HEK293 (cell line): ENCODE measurements around the gene CYCS.
A peak's percentile ranks its signal among the peaks of the same experiment; 100 is the strongest.

Experiments
- CTCF ChIA-PET: fragments of 350-600 bp; formaldehyde crosslinking; extraction: SDS; loops from one replicate; lab custom pipeline; 2021; ENCODE audit warnings: antibody characterized with exemption; lab: Yijun Ruan, JAX
- POLR2A ChIA-PET: fragments of 300-600 bp; formaldehyde crosslinking; extraction: SDS; loops from one replicate; lab custom pipeline; 2020; ENCODE audit warnings: antibody characterized with exemption, inconsistent platforms; lab: Yijun Ruan, JAX
- H3K27ac ChIP-seq: fragments of 200-500 bp; sonication (Bioruptor generic); 2 replicates; pipeline ENCODE4 v1.5.1; 2014; ENCODE audit warnings: low read depth, low read length, control low read depth, inconsistent platforms; ENCODE audit errors: extremely low read depth
- H3K36me3 ChIP-seq, 2 experiments: fragments of 200-500 bp in 1 of 2; sonication (Bioruptor generic) in 1 of 2; 1 replicate in 1 of 2; 2 replicates in 1 of 2; pipeline ENCODE4 v1.5.1; 2014 to 2017; ENCODE audit warnings: inconsistent platforms in 2 of 2, low read length in 2 of 2; ENCODE audit not compliant: control insufficient read depth in 2 of 2, insufficient read depth in 1 of 2
- H3K4me1 ChIP-seq: fragments of 200-500 bp; sonication (Bioruptor generic); 2 replicates; pipeline ENCODE4 v1.5.1; 2014; ENCODE audit warnings: mild to moderate bottlenecking, low read length, inconsistent platforms; ENCODE audit not compliant: control insufficient read depth, insufficient read depth
- H3K4me3 ChIP-seq: 2 replicates; pipeline ENCODE4 v1.5.1; 2011; ENCODE audit warnings: low read depth, mild to moderate bottlenecking, control low read depth, low read length, moderate library complexity
- H3K9me3 ChIP-seq: fragments of 200-500 bp; sonication (Bioruptor generic); 2 replicates; pipeline ENCODE4 v1.5.1; 2014; ENCODE audit warnings: low read depth, low read length, inconsistent platforms; ENCODE audit not compliant: control insufficient read depth, insufficient read depth
- GFI1B ChIP-seq: fragments of 450-650 bp; formaldehyde crosslinking; IDR thresholded peaks from 2 replicates; pipeline ENCODE4 v1.5.1; 2016; ENCODE audit warnings: missing biosample characterization, missing genetic modification characterization
- GLIS1 ChIP-seq: fragments of 450-650 bp; formaldehyde crosslinking; IDR thresholded peaks from 2 replicates; pipeline ENCODE4 v1.5.1; 2016; ENCODE audit warnings: missing biosample characterization, missing genetic modification characterization
- HOXA7 ChIP-seq: sonication (generic); formaldehyde crosslinking; IDR thresholded peaks from 2 replicates; pipeline ENCODE4 v1.8.1; 2022; ENCODE audit warnings: missing genetic modification reagents, borderline replicate concordance
- PRDM1 ChIP-seq: fragments of 450-650 bp; formaldehyde crosslinking; IDR thresholded peaks from 2 replicates; pipeline ENCODE4; 2016; ENCODE audit warnings: missing biosample characterization, missing genetic modification characterization
- PRDM2 ChIP-seq: fragments of 450-650 bp; formaldehyde crosslinking; IDR thresholded peaks from 2 replicates; pipeline ENCODE4 v1.5.1; 2016; ENCODE audit warnings: missing biosample characterization, missing genetic modification characterization, borderline replicate concordance
- SCRT2 ChIP-seq: fragments of 450-650 bp; formaldehyde crosslinking; IDR thresholded peaks from 2 replicates; pipeline ENCODE4 v1.5.1; 2016; ENCODE audit warnings: missing biosample characterization, missing genetic modification characterization
- TCF7L2 ChIP-seq: IDR thresholded peaks from 2 replicates; pipeline ENCODE4 v1.6.1; 2011; ENCODE audit warnings: low read depth, mild to moderate bottlenecking, inconsistent platforms, low read length, moderate library complexity, borderline replicate concordance
- ZEB2 ChIP-seq: fragments of 450-650 bp; formaldehyde crosslinking; IDR thresholded peaks from 2 replicates; pipeline ENCODE4 v1.5.1; 2016; ENCODE audit warnings: missing biosample characterization, missing genetic modification characterization
- ZFP37 ChIP-seq: fragments of 450-650 bp; formaldehyde crosslinking; IDR thresholded peaks from 2 replicates; pipeline ENCODE4 v1.5.1; 2016; ENCODE audit warnings: missing biosample characterization, missing genetic modification characterization
- ZNF112 ChIP-seq: fragments of 450-650 bp; formaldehyde crosslinking; IDR thresholded peaks from 2 replicates; pipeline ENCODE4 v1.5.0; 2017; ENCODE audit warnings: missing biosample characterization, missing genetic modification characterization
- ZNF174 ChIP-seq: fragments of 450-650 bp; formaldehyde crosslinking; IDR thresholded peaks from 2 replicates; pipeline ENCODE4 v1.5.0; 2017; ENCODE audit warnings: missing biosample characterization, mild to moderate bottlenecking, missing genetic modification characterization
- ZNF223 ChIP-seq: fragments of 450-650 bp; formaldehyde crosslinking; IDR thresholded peaks from 2 replicates; pipeline ENCODE4 v1.5.1; 2016; ENCODE audit warnings: missing biosample characterization, missing genetic modification characterization
- ZNF280C ChIP-seq: fragments of 450-650 bp; formaldehyde crosslinking; IDR thresholded peaks from 2 replicates; pipeline ENCODE4 v1.5.1; 2016; ENCODE audit warnings: missing biosample characterization, missing genetic modification characterization
- ZNF37A ChIP-seq: fragments of 450-650 bp; IDR thresholded peaks from 2 replicates; pipeline ENCODE4 v1.5.1; 2018; ENCODE audit warnings: missing biosample characterization, missing genetic modification characterization
- ZNF404 ChIP-seq: fragments of 450-650 bp; formaldehyde crosslinking; IDR thresholded peaks from 2 replicates; pipeline ENCODE4 v1.5.1; 2017; ENCODE audit warnings: missing biosample characterization, missing genetic modification characterization
- ZNF473 ChIP-seq: fragments of 450-650 bp; formaldehyde crosslinking; IDR thresholded peaks from 2 replicates; pipeline ENCODE4 v1.5.1; 2017; ENCODE audit warnings: missing biosample characterization, missing genetic modification characterization
- ZNF529 ChIP-seq: fragments of 450-650 bp; formaldehyde crosslinking; IDR thresholded peaks from 2 replicates; pipeline ENCODE4 v1.5.1; 2017; ENCODE audit warnings: missing genetic modification characterization, missing biosample characterization; ENCODE audit not compliant: insufficient replicate concordance
- ZNF555 ChIP-seq: fragments of 450-650 bp; formaldehyde crosslinking; conservative IDR thresholded peaks from 2 replicates; pipeline ENCODE4 v1.5.1; 2017; ENCODE audit warnings: missing biosample characterization, mild to moderate bottlenecking, missing genetic modification characterization, inconsistent platforms
- ZNF600 ChIP-seq: fragments of 450-650 bp; formaldehyde crosslinking; IDR thresholded peaks from 2 replicates; pipeline ENCODE4 v1.5.1; 2016; ENCODE audit warnings: missing biosample characterization, missing genetic modification characterization
- ZNF623 ChIP-seq: fragments of 450-650 bp; formaldehyde crosslinking; IDR thresholded peaks from 2 replicates; pipeline ENCODE4 v1.5.1; 2016; ENCODE audit warnings: missing biosample characterization, missing genetic modification characterization
- ZNF626 ChIP-seq: fragments of 450-650 bp; sonication (Bioruptor Pico); formaldehyde crosslinking; IDR thresholded peaks from 2 replicates; pipeline ENCODE4 v1.5.1; 2018; ENCODE audit warnings: missing biosample characterization, missing genetic modification characterization, inconsistent platforms
- ZNF645 ChIP-seq: fragments of 450-650 bp; formaldehyde crosslinking; IDR thresholded peaks from 2 replicates; pipeline ENCODE4; 2016; ENCODE audit warnings: missing biosample characterization, missing genetic modification characterization
- ZNF664 ChIP-seq: fragments of 450-650 bp; formaldehyde crosslinking; IDR thresholded peaks from 2 replicates; pipeline ENCODE4 v1.5.1; 2016; ENCODE audit warnings: missing biosample characterization, missing genetic modification characterization
- ZNF701 ChIP-seq: fragments of 450-650 bp; formaldehyde crosslinking; IDR thresholded peaks from 2 replicates; pipeline ENCODE4 v1.5.1; 2016; ENCODE audit warnings: missing biosample characterization, missing genetic modification characterization
- ZNF837 ChIP-seq: fragments of 450-650 bp; formaldehyde crosslinking; IDR thresholded peaks from 2 replicates; pipeline ENCODE4 v1.5.1; 2016; ENCODE audit warnings: missing biosample characterization, missing genetic modification characterization
- ZSCAN23 ChIP-seq: fragments of 450-650 bp; formaldehyde crosslinking; IDR thresholded peaks from 2 replicates; pipeline ENCODE4 v1.5.1; 2016; ENCODE audit warnings: missing biosample characterization, missing genetic modification characterization
- ZSCAN4 ChIP-seq: fragments of 450-650 bp; formaldehyde crosslinking; IDR thresholded peaks from 2 replicates; pipeline ENCODE4 v1.5.1; 2017; ENCODE audit warnings: missing biosample characterization, missing genetic modification characterization

CYCS gene

GRCh38 chr7:25125137-25125946 lies at the start of gene CYCS:
TSS of gene CYCS (minus strand) at chr7:25125260. CDS start at chr7:25124119, 1,141 bp downstream.
- no peaks in the 10 kb centered on the region for H3K9me3 ChIP-seq
- H3K4me1 ChIP-seq, result no peaks in the 10 kb centered on the region
- peak within 1 kb of the TSS; percentile 72 for H3K27ac ChIP-seq
- ChIA-PET CTCF (interaction anchor here (0.6 to 2.8 kb wide), 6 partner anchors 11 to 387 kb away, joined by 3 to 13 read pairs (median 4); a partner anchor contains a TSS), POLR2A (interaction anchor here (0.5 to 2.6 kb wide), 35 partner anchors 9 to 1241 kb away, joined by 3 to 34 read pairs (median 5); partner anchors contain the start of genes GSDME and OSBPL3)
- peak within 1 kb of the TSS; percentile 90 for H3K4me3 ChIP-seq
- peaks cover 22 to 34% of the 10 kb centered on the region in 2 experiments for H3K36me3 ChIP-seq
- no peak for TF ChIP-seq GFI1B
- no peak for TF ChIP-seq ZNF473
- TF ChIP-seq PRDM2 (tag by site-specific recombination), result no peak
- no peak for TF ChIP-seq ZNF223
- TF ChIP-seq ZNF701 (tag by site-specific recombination), result no peak
- no peak for TF ChIP-seq SCRT2 (tag by site-specific recombination)
- no peak for TF ChIP-seq ZNF174 (tag by site-specific recombination)
- no peak for TF ChIP-seq ZSCAN4
- peak; percentile 88 for TF ChIP-seq ZEB2 (tag by site-specific recombination)
- TF ChIP-seq ZNF623 (tag by site-specific recombination), result no peak
- no peak for TF ChIP-seq ZNF280C (tag by site-specific recombination)
- peak; percentile 63 for TF ChIP-seq ZNF600 (tag by site-specific recombination)
- TF ChIP-seq ZNF664 (tag by site-specific recombination), result peak; percentile 42; the same call in 1 of the 2 replicates
- TF ChIP-seq ZSCAN23 (tag by site-specific recombination), result no peak
- TF ChIP-seq TCF7L2, result no peak
- no peak for TF ChIP-seq ZNF626 (tag by site-specific recombination)
- TF ChIP-seq ZNF37A (tag by site-specific recombination), result no peak
- TF ChIP-seq ZNF555 (tag by site-specific recombination), result no peak
- no peak for TF ChIP-seq PRDM1 (tag by site-specific recombination)
- TF ChIP-seq ZFP37 (tag by site-specific recombination), result no peak
- TF ChIP-seq ZNF529 (tag by site-specific recombination), result no peak
- TF ChIP-seq ZNF112 (tag by site-specific recombination), result no peak
- no peak for TF ChIP-seq ZNF404 (tag by site-specific recombination)
- TF ChIP-seq ZNF837 (tag by site-specific recombination), result no peak
- TF ChIP-seq ZNF645, result no peak
- TF ChIP-seq GLIS1 (tag by site-specific recombination), result no peak
- TF ChIP-seq HOXA7, result no peak
